HepG2 (cell line): Measurements from ENCODE around the gene PSMB1. TPM values are rescaled to one million over a fixed set of nuclear protein-coding genes. Genes with fewer than 3 reads are reported as not detected.

Experiments used
- GMEB1 ChIP-seq: sonication (generic); formaldehyde crosslinking; IDR thresholded peaks from 2 replicates; pipeline ENCODE4 v1.5.1; 2020; ENCODE audit warnings: missing genetic modification reagents, mild to moderate bottlenecking, borderline replicate concordance
- HNF4G ChIP-seq, 2 experiments: sonication (generic) in 1 of 2; formaldehyde crosslinking in 1 of 2; IDR thresholded peaks; 2 replicates each; pipeline versions ENCODE4 v1.4.0 to v1.6.1; 2011 to 2020; ENCODE audit warnings: borderline replicate concordance in 2 of 2, low read depth in 2 of 2, mild to moderate bottlenecking in 2 of 2, low read length in 1 of 2, missing genetic modification reagents in 1 of 2, moderate library complexity in 1 of 2
- RERE ChIP-seq: IDR thresholded peaks from 2 replicates; pipeline ENCODE4 v1.6.1; 2016; ENCODE audit warnings: low read depth, missing genetic modification reagents, missing compliant biosample characterization
- THAP9 ChIP-seq: sonication (generic); formaldehyde crosslinking; IDR thresholded peaks from 2 replicates; pipeline ENCODE4; 2020; ENCODE audit warnings: missing genetic modification reagents, mild to moderate bottlenecking, borderline replicate concordance
- polyA plus RNA-seq, 8 experiments: library from polyadenylated mRNA; depleted of rRNA in 3 of 8; stranded (reverse) in 7 of 8; unstranded in 1 of 8; fragments of >200 nt; fragmentation: Illumina TruSeq in 4 of 8; extraction: Trizol in 4 of 8; gene quantifications; 2 replicates each; pipeline versions ENCODE4 v1.2.1 to v1.2.3, GENCODE V29; 2011 to 2016; ENCODE audit warnings: low read depth in 4 of 8, missing spikeins in 1 of 8, mixed read lengths in 1 of 8; ENCODE audit not compliant: insufficient read depth in 1 of 8
- total RNA-seq, 5 experiments: library from RNA; depleted of rRNA; stranded (reverse); fragments of >200 nt; fragmentation: Illumina TruSeq; extraction: Trizol; gene quantifications; 2 replicates each; pipeline ENCODE4 v1.2.3, GENCODE V29; 2016; ENCODE audit warnings: low read depth in 1 of 5

Gene PSMB1
- total and polyA plus RNA-seq, 2 of the 13 experiments (the other 11 are each of a cell fraction or from before 2014, with no cell fraction given), result 528 to 592 TPM

GRCh38 chr6:170572704-170573466, 19.8 kb upstream of the PSMB1 start (continued):
- TF ChIP-seq RERE (CRISPR knock-in tag) (no peak), THAP9 (CRISPR knock-in tag) (no peak), HNF4G (IDR thresholded peaks at IDR 0.05; ENCODE audit: borderline replicate concordance, low read depth, low read length) (no peak), HNF4G (CRISPR knock-in tag; IDR thresholded peaks at IDR 0.05; ENCODE audit: borderline replicate concordance, low read depth) (no peak), GMEB1 (CRISPR knock-in tag) (no peak)
